IMR-90 (cell line): Measurements from ENCODE around the gene CLCA2. TPM values are rescaled to one million over a fixed set of nuclear protein-coding genes. Genes with fewer than 3 reads are reported as not detected.

Experiments
- ATAC-seq: fragments of 200-7000 bp; cut with Tn5 transposase; 2 replicates; pipeline ENCODE4 v1.9.1; 2020; ENCODE audit warnings: low read depth, mild to moderate bottlenecking, moderate library complexity
- BruUV-seq: library from RNA; stranded (reverse); fragments of 400-500 nt; replicated peaks from 2 replicates; lab custom pipeline; 2021; lab: Mats Ljungman, UMichigan
- CTCF ChIA-PET: fragments of 300-600 bp; formaldehyde crosslinking; extraction: SDS; loops from one replicate; lab custom pipeline; 2021; ENCODE audit warnings: antibody characterized with exemption; lab: Yijun Ruan, JAX
- POLR2A ChIA-PET: fragments of 300-600 bp; sonication (Branson Sonifier 250); formaldehyde crosslinking; loops from one replicate; lab custom pipeline; 2022; ENCODE audit warnings: antibody characterized with exemption; ENCODE audit not compliant: unreplicated experiment; lab: Charles Lee
- DNase-seq: peaks from one replicate; pipeline ENCODE4 v3.0.0; 2013
- H2AFZ ChIP-seq: replicated peaks from 2 replicates; pipeline ENCODE3; 2013; ENCODE audit warnings: low read length, mild to moderate bottlenecking; ENCODE audit not compliant: poor library complexity
- H2AK5ac ChIP-seq: 2 replicates; pipeline ENCODE4 v1.6.1; 2013; ENCODE audit warnings: low read depth, low read length, inconsistent platforms
- H2AK9ac ChIP-seq: replicated peaks from 2 replicates; pipeline ENCODE3; 2013; ENCODE audit warnings: mild to moderate bottlenecking, low read depth, low read length, moderate library complexity; ENCODE audit not compliant: poor library complexity
- H2BK120ac ChIP-seq: 2 replicates; pipeline ENCODE4 v1.6.1; 2013; ENCODE audit warnings: low read depth, low read length, inconsistent platforms
- H2BK15ac ChIP-seq: 3 replicates; pipeline ENCODE4 v1.6.1; 2013; ENCODE audit warnings: low read depth, low read length, inconsistent platforms
- H2BK20ac ChIP-seq: 2 replicates; pipeline ENCODE4 v1.6.1; 2013; ENCODE audit warnings: low read depth, mild to moderate bottlenecking, inconsistent platforms, low read length, moderate library complexity
- H2BK5ac ChIP-seq: 2 replicates; pipeline ENCODE4 v1.6.1; 2013; ENCODE audit warnings: mild to moderate bottlenecking, low read depth, low read length, inconsistent platforms; ENCODE audit not compliant: poor library complexity, severe bottlenecking
- H3K14ac ChIP-seq: replicated peaks from 2 replicates; pipeline ENCODE4 v1.6.1; 2013; ENCODE audit warnings: low read depth, low read length, inconsistent platforms
- H3K18ac ChIP-seq: 2 replicates; pipeline ENCODE4 v1.6.1; 2013; ENCODE audit warnings: low read depth, low read length, control low read depth
- H3K23ac ChIP-seq: 2 replicates; pipeline ENCODE4 v1.6.1; 2013; ENCODE audit warnings: low read depth, low read length, inconsistent platforms
- H3K27ac ChIP-seq: 2 replicates; pipeline ENCODE4 v1.5.1; 2013; ENCODE audit warnings: mild to moderate bottlenecking, control low read depth, low read length; ENCODE audit not compliant: insufficient read depth
- H3K27me3 ChIP-seq: 2 replicates; pipeline ENCODE4 v1.6.1; 2013; ENCODE audit warnings: low read length; ENCODE audit not compliant: control insufficient read depth, insufficient read depth
- H3K36me3 ChIP-seq: 2 replicates; pipeline ENCODE4 v1.6.1; 2013; ENCODE audit warnings: low read length, mixed read lengths; ENCODE audit not compliant: control insufficient read depth, insufficient read depth
- H3K4ac ChIP-seq: 2 replicates; pipeline ENCODE4 v1.6.1; 2013; ENCODE audit warnings: low read depth, low read length, inconsistent platforms
- H3K4me1 ChIP-seq: 2 replicates; pipeline ENCODE4 v1.6.1; 2013; ENCODE audit warnings: low read length, mixed read lengths; ENCODE audit not compliant: control insufficient read depth, insufficient read depth
- H3K4me2 ChIP-seq: 2 replicates; pipeline ENCODE4 v1.6.1; 2013; ENCODE audit warnings: low read depth, mild to moderate bottlenecking, control low read depth, low read length, moderate library complexity
- H3K4me3 ChIP-seq: 2 replicates; pipeline ENCODE4 v1.5.1; 2013; ENCODE audit warnings: low read depth, mild to moderate bottlenecking, control low read depth, low read length, moderate library complexity; ENCODE audit not compliant: insufficient read depth
- H3K56ac ChIP-seq: 2 replicates; pipeline ENCODE4 v1.6.1; 2013; ENCODE audit warnings: low read length, inconsistent platforms; ENCODE audit not compliant: insufficient read depth; ENCODE audit errors: extremely low read depth
- H3K79me1 ChIP-seq, 2 experiments: 2 replicates each; pipeline ENCODE4 v1.6.1; 2013; ENCODE audit warnings: low read length in 2 of 2, inconsistent platforms in 1 of 2, low read depth in 1 of 2
- H3K9ac ChIP-seq: 2 replicates; pipeline ENCODE4 v1.6.1; 2013; ENCODE audit warnings: low read depth, low read length, control low read depth
- H3K9me1 ChIP-seq: 2 replicates; pipeline ENCODE4 v1.6.1; 2013; ENCODE audit warnings: low read length, inconsistent platforms; ENCODE audit not compliant: insufficient read depth
- H3K9me3 ChIP-seq: 2 replicates; pipeline ENCODE4 v1.6.1; 2013; ENCODE audit warnings: low read length; ENCODE audit not compliant: control insufficient read depth, insufficient read depth
- H4K20me1 ChIP-seq: 2 replicates; pipeline ENCODE4 v1.6.1; 2013; ENCODE audit warnings: low read length, inconsistent platforms; ENCODE audit not compliant: insufficient read depth
- H4K5ac ChIP-seq: 2 replicates; pipeline ENCODE4 v1.6.1; 2013; ENCODE audit warnings: mild to moderate bottlenecking, low read depth, low read length, control low read depth
- H4K8ac ChIP-seq, 2 experiments: 2 replicates each; pipeline ENCODE4 v1.6.1; 2013; ENCODE audit warnings: low read depth in 2 of 2, low read length in 2 of 2, control low read depth in 1 of 2, inconsistent platforms in 1 of 2
- H4K91ac ChIP-seq: 2 replicates; pipeline ENCODE4 v1.6.1; 2013; ENCODE audit warnings: low read depth, low read length, inconsistent platforms; ENCODE audit not compliant: insufficient read depth
- CHD1 ChIP-seq: IDR thresholded peaks from 2 replicates; pipeline ENCODE4 v1.6.1; 2012; ENCODE audit warnings: low read depth, low read length, improper control_type of control experiment
- CTCF ChIP-seq: conservative IDR thresholded peaks from 2 replicates; pipeline ENCODE4 v1.5.1; 2012; ENCODE audit warnings: mild to moderate bottlenecking, low read depth, low read length, improper control_type of control experiment
- MAFK ChIP-seq: IDR thresholded peaks from 2 replicates; pipeline ENCODE4 v1.6.1; 2012; ENCODE audit warnings: low read depth, low read length, improper control_type of control experiment
- MXI1 ChIP-seq: IDR thresholded peaks from 2 replicates; pipeline ENCODE4 v1.6.1; 2012; ENCODE audit warnings: low read depth, mild to moderate bottlenecking, low read length, moderate library complexity, borderline replicate concordance
- NFE2L2 ChIP-seq: fragments of 150-350 bp; IDR thresholded peaks from 2 replicates; pipeline ENCODE4 v1.6.1; 2016; ENCODE audit warnings: low read depth, mild to moderate bottlenecking, low read length
- POLR2A ChIP-seq: IDR thresholded peaks from 2 replicates; pipeline ENCODE4 v1.6.1; 2012; ENCODE audit warnings: mild to moderate bottlenecking, low read depth, low read length
- RFX5 ChIP-seq: IDR thresholded peaks from 2 replicates; pipeline ENCODE4 v1.8.0; 2012; ENCODE audit warnings: low read depth, mild to moderate bottlenecking, low read length, moderate library complexity
- SMC3 ChIP-seq: fragments of 150-350 bp; IDR thresholded peaks from 2 replicates; pipeline ENCODE4 v1.6.1; 2016; ENCODE audit warnings: low read depth, mild to moderate bottlenecking, antibody characterized with exemption, low read length, moderate library complexity
- USF2 ChIP-seq: fragments of 150-350 bp; IDR thresholded peaks from 2 replicates; pipeline ENCODE4 v1.6.1; 2017; ENCODE audit warnings: mild to moderate bottlenecking, antibody characterized with exemption, low read length, low read depth
- WGBS, 2 experiments: methylation state at CpG; one replicate each; pipeline versions ENCODE4 v1.1.5 to v1.1.7; 2013; ENCODE audit warnings: missing lambda C conversion rate in 2 of 2; ENCODE audit not compliant: insufficient read length in 1 of 2; ENCODE audit errors: extremely low coverage in 2 of 2; 5-methylcytosine and 5-hydroxymethylcytosine counted together
- dilution Hi-C: fragments of 300-500 bp; cut with HindIII; formaldehyde crosslinking; loops from one replicate; pipeline ENCODE4 v1.14.3; 2018; ENCODE audit warnings: low sequenced_read_pairs; ENCODE audit not compliant: unreplicated experiment
- in situ Hi-C: fragments of 300-500 bp; cut with MboI; formaldehyde crosslinking; loops from 3 replicates; pipeline ENCODE4 v1.14.3; 2019; ENCODE audit warnings: low sequenced_read_pairs, inconsistent platforms, mixed read lengths
- intact Hi-C: fragments of 100-400 bp; cut with micrococcal nuclease; formaldehyde crosslinking; loops from 2 replicates; pipeline ENCODE4 v1.10.0; 2022
- polyA plus RNA-seq, 3 experiments: library from polyadenylated mRNA; depleted of rRNA; stranded (reverse); fragments of >200 nt; gene quantifications; 2 replicates each; pipeline ENCODE4 v1.2.3, GENCODE V29; 2012; ENCODE audit warnings: low replicate concordance in 1 of 3
- total RNA-seq: library from RNA; depleted of rRNA; stranded (reverse); fragments of >200 nt; gene quantifications from 2 replicates; pipeline ENCODE4 v1.2.3, GENCODE V29; 2012

CLCA2 gene
- total and polyA plus RNA-seq, 2 of the 4 experiments (the other 2 are of a cell fraction): 0.09 to 0.18 TPM

- no peak overlapping the region for H4K8ac ChIP-seq
- H3K4me2 ChIP-seq: no peak overlapping the region
- H2BK15ac ChIP-seq: no peak overlapping the region
- H3K9me1 ChIP-seq: no peaks in the 10 kb centered on the region
- no peak overlapping the region for H3K56ac ChIP-seq
- no peak overlapping the region for H3K9ac ChIP-seq
- ATAC-seq: no peak
- ChIA-PET POLR2A (no interaction called here), CTCF (interaction anchor here (0.6 to 1.0 kb wide), 4 partner anchors 12 to 85 kb away, joined by 3 read pairs; no protein-coding TSS in a partner anchor)
- no peak overlapping the region for H3K4ac ChIP-seq
- H4K5ac ChIP-seq: no peak overlapping the region
- no peak overlapping the region for H3K14ac ChIP-seq
- in situ Hi-C loops (no loop called here), intact Hi-C loops (loop anchor here (5.0 to 10.0 kb wide), 4 partner anchors 215 to 612 kb away; no protein-coding TSS in a partner anchor), dilution Hi-C loops (no loop called here)
- H3K27ac ChIP-seq: no peak overlapping the region
- no CpG with 5 or more reads among the region's 3 CpGs for WGBS, 2 experiments
- TF ChIP-seq MAFK (no peak), NFE2L2 (no peak), SMC3 (no peak), CTCF (no peak), USF2 (no peak), MXI1 (no peak), RFX5 (no peak), POLR2A (no peak), CHD1 (no peak)
- no peak overlapping the region for H2AFZ ChIP-seq
- no peak for DNase-seq
- no peak overlapping the region for H2BK5ac ChIP-seq
- no peak overlapping the region for H3K4me3 ChIP-seq
- peaks cover 13% of the 10 kb centered on the region for H3K27me3 ChIP-seq
- H3K23ac ChIP-seq: no peak overlapping the region
- no peaks in the 10 kb centered on the region for H3K9me3 ChIP-seq
- H3K4me1 ChIP-seq: 0 out of 2 replicates have a peak, but pooled peaks cover 3% of the 10 kb centered on the region
- no peak overlapping the region for H2AK5ac ChIP-seq
- H4K20me1 ChIP-seq: no peaks in the 10 kb centered on the region
- no peak overlapping the region for H4K91ac ChIP-seq
- H2AK9ac ChIP-seq: no peak overlapping the region
- H3K79me1 ChIP-seq: no peaks in the 10 kb centered on the region
- BruUV-seq: no TSS peak
- H2BK20ac ChIP-seq: no peak overlapping the region
- no peak overlapping the region for H2BK120ac ChIP-seq
- no peak overlapping the region for H3K18ac ChIP-seq
- H3K36me3 ChIP-seq: no peaks in the 10 kb centered on the region
These were observed 48.8 kb downstream of the CLCA2 start for GRCh38 chr1:86472767-86473166.
